IPS DF 4.7 (cell line): ENCODE results near the gene UCN.
"Not testable (repeated sequence)": the region's sequence is repeated elsewhere in the genome, so short reads cannot be mapped to it uniquely, and the experiment has no call there.

ENCODE experiments used
- DNase-seq: peaks from one replicate; pipeline ENCODE4 v3.0.0-alpha.2; 2013; ENCODE audit warnings: low spot score; ENCODE audit errors: extremely low read depth

The UCN gene

DNA sequence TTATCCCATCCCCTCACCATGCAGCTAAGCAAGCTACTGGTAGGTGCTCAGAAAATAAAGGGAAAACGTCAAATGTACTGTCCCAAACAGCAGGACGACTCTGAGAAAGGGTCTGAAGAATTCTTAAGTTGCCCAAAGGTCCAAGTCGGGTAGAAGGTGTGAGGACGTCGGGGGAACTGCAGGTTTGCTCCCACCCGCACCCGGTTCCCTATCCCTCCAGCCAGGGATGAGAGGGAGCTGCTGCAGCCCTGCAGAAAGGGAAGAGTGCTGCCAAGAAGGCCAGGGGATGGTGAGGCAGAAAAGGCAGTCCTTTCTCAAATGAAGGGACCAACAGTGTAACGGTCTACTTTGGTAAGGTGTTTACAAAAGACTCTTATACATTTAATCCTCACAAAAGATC lies 6.9 kb upstream of the UCN start:
- DNase-seq: no peak

GRCh38 chr2:27314709-27315108 lies 6.5 kb upstream of the UCN start:
- DNase-seq: no peak

- DNase-seq: no peak
Measured at GRCh38 chr2:27313882-27314645, 5.8 kb upstream of the UCN start.

DNA sequence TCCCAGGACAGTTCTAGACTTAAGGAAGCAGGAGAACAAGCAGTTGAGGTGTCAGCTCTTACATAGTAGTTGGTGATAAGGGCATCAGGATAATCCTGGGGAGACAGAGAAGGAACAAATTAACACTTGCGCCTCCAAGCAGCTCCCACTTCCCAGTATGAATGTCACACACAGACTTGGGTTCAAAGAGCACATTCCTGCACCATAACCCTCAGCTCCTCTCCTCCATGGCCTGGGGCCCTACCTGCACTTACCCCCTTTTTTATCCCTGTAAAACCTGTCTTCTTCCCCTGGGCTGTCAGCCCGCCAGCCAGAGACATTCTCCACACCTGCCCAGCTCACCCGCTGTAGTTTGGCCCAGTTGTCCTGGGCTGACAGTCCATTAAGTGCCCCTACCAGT lies 3.9 kb upstream of the UCN start:
- no peak for DNase-seq

GRCh38 chr2:27309651-27310050 lies 1.4 kb upstream of the UCN start:
- no peak for DNase-seq

GRCh38 chr2:27307545-27308358 lies 493 bp downstream of the UCN start:
- DNase-seq: no peak

DNA sequence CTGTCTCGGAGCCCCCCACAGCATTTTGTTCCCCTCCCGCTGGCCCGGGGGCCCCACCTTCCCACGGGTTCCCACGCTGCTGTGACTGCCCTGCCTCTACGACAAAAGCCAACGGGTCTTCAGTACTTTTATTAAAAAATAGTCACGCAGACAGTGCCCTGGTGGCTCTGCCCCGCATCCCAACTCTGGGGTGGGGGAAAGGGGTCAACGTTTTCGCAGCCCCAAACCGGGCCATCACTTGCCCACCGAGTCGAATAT lies 1.0 kb downstream of the UCN start:
- no peak for DNase-seq

GRCh38 chr2:27306573-27307286 lies 1.5 kb downstream of the UCN start:
- DNase-seq: no peak

- DNase-seq: no peak
Measured at GRCh38 chr2:27306136-27306535, 2.1 kb downstream of the UCN start.

DNA sequence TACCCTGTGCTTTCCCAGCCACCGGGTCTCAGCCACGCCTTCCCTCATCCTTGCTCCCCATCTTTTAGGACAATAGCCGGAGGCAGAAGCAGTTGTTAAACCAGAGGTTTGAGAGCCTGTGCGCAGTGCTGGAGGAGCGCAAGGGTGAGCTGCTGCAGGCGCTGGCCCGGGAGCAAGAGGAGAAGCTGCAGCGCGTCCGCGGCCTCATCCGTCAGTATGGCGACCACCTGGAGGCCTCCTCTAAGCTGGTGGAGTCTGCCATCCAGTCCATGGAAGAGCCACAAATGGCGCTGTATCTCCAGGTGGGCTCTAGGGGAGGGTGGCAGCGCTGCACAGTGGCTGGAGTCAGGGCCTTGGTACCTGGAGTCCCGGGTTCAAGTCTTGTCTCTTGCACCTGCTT lies 2.7 kb downstream of the UCN start:
- no peak for DNase-seq

DNA sequence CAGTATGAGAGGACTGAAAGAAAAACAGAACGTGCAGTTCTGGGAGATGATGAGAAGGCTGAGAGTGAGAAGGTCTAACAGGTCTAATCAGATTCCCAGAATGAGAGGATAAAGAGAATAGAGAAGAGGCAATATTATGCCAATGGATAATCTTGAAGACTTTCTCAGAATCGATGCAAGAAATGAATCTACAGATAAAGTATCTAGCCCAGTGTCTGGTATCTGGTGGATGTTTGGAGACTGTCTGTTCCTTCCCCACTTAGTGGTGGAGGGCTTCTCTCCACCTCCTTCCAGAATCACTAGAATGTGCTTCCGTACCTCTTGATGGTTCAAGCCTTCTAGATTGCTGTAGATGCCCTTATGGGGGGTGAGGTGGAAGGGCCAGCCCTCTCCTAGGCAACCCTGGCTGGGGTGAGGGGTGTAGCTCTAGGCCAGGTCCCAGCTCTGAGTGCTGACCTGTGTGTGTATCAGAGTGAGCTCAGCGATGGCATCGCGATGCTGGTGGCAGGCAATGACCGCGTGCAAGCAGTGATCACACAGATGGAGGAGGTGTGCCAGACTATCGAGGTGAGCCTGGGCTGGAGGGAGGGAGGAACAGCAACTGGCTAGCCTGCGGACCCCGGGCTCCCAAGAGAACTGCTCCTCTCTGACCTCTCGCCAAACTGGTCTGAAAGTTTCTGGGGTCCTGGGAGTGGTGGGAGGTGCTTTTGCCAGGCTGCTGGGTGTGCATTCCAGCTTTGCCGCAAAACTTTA lies 3.6 kb downstream of the UCN start:
- no peak for DNase-seq

DNA sequence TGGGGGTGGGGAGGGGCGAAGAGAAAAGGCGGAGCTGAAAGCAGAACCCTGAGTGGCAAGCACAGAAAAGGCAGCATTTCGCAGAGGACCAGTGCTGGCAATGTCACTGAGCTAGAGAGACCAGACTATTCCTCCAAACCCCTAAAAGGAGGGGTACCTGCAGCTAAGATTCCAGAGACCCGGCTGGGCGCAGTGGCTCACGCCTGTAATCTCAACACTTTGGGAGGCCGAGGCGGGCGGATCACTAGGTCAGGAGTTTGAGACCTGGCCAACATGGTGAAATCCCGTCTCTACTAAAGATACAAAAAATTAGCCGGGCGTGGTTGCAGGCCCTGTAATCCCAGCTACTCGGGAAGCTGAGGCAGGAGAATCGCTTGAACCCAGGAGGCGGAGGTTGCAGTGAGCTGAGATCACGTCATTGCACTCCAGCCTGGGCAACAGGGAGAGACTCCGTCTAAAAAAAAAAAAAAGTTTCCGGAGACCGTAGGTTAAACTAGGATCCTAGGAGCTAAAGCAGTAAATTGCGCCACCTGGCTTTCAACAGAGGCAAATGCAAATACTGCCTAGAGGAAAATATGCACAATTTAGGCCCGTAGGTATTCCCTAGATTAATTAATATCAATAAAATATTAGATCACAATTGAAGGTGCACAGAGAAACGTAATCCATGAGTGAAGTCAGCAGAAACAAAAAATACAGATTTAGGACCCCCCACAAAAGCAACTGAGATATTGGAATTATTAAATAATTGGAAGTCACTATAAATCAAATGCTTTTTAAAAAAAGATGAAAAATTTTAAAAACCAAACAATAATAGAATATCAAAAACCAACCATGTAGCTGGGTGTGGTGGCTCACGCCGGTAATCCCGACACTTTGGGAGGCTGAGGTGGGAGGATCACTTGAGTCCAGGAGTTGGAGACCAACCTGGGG lies 4.9 kb downstream of the UCN start:
- no peak for DNase-seq

DNA sequence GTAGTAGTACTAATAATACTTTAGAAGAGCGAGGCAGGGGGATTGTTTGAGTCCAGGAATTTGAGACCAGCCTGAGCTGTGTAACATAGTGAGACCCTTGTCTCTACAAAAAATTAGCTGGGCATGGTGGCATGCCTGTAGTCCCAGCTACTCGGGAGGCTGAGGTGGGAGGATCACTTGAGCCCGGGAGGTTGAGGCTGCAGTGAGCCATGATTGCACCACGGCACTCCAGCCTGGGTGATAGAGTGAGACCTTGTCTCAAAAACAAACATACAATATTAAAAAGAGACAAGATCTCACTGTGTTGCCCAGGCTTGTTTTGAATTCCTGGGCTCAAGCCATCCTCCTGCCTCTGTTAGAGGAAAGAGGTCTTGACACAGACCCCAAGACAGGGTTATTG lies 7.6 kb downstream of the UCN start:
- DNase-seq: not testable (repeated sequence)

DNA sequence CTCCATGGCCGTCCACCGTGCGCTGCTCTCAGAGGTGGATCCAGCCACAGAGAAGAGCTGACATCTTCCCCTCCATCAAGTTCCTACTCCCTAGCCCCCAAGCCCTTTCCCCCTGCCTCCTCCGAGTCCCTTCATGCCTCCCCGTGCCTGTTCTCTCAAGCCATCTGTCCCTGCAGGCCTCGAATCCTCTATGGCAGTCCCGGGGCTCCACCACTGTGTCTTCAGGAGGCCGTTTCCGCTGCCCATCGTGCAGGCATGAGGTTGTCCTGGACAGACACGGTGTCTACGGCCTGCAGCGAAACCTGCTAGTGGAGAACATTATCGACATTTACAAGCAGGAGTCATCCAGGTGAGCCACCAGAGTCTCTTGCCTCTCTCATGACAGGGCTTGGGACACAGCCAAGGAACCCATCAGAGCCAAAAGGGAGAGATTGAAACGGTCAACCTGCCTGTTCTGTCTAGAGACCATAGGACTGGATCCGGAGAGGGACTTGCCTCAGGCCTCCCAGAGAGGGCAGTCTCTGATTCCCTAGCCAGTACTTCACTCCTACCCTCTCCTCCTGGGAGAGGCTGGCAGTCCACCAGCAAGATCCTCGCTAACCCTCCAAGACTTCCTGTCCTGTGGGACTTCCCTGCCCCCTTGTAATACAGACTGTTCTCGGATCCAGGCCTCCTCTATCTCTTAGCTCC lies 9.7 kb downstream of the UCN start:
- DNase-seq: no peak

DNA sequence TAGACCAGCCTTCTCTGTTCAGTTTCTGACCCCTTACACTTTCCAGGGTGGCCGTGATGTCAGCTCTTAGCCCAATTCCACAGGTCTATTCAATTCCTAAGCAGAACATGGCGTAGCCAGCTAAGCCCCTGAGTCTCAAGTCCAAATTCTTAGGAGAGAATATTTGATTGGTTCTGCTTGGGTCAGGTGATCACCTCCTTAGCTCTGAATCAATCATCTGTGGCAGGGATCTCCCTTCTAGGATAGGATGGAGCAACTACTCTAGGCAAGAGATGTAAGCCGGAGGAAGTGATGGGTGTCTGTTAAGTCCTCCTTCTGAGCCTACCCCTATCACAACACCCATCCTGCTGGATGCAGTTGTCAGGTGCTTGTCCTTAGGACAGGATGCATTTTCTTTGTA lies 11.1 kb downstream of the UCN start:
- no peak for DNase-seq

DNA sequence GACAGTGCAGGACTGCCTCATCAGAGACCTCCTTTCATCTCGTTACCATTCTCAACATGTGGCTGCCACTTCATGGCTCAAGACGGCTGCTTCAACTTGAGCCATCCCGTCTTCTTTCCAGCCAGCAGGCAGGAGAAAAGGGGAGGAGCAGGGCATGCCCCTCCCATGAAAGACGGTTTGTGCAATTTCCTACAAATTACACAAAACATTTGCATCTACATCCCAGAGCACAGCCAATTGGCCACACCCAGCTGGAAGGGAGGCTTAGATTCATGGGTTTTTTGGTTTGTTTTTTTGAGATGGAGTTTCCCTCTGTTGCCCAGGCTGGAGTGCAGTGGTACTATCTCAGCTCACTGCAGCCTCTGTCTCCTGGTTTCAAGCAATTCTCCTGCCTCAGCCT lies 11.8 kb downstream of the UCN start:
- DNase-seq: no peak

DNA sequence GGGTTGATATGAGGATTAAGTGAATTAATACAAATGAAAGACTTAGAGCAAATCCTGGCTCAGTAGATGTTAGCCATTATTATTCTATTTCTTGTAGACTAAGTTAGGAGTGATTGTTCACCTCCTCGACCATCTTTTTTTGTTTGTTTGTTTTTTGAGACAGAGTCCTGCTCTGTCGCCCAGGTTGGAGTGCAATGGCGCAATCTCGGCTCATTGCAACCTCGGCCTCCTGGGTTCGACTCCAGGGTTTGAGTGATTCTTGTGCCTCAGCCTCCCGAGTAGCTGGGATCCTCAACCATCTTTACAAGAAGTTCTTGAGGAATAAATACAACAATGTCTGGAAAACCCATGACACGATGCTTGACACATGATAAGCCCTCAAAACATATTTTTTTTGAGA lies 13.3 kb downstream of the UCN start:
- DNase-seq: no peak

GRCh38 chr2:27291865-27292264 lies 16.4 kb downstream of the UCN start:
- DNase-seq: no peak

- DNase-seq: no peak
Measured at GRCh38 chr2:27290549-27290948, 17.7 kb downstream of the UCN start.

DNA sequence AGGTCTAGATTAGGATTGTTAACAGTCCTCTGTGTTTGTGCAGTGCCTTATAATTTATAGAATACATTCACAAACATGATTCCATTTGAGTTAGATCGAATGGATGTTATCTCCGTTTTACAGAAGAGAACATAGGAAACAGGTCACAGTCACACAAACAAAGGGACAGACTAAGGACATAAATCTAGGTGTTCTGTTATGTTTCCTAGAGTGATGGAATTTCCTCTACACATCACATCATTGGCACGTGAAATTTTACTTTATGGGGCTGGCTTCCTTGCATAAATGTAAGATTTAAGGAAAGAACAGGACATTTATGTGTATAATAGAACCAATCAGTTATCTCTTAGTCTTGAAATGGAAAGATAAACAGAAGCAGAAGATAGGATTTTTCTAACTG lies 19.6 kb downstream of the UCN start:
- DNase-seq: no peak
